Measurements from ENCODE around the gene JDP2. TPM values are rescaled to one million over a fixed set of nuclear protein-coding genes. Genes with fewer than 3 reads are reported as not detected.

The JDP2 gene
- total and polyA plus RNA-seq, 2 of the 4 experiments (the other 2 are of a cell fraction): 35.7 to 38.4 TPM

DNA sequence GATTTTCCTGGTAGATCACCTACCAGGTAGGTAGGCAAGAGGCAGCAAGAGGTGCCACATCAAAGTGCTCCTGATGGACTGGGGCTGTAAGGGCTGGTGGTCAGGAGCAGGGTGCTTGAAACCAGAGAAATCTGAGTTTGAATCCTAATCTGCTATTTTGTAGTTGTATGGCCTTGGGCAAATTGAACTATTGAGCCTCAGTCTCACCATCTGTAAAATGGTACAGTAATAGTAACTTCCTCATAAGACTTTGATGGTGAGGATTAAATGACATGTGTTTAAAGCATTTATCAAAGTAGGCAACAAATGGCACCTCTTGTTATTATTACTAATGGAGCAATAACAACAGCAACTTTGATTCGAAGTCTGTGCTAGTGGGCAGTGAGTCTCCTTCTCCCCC, 32.0 kb downstream of the JDP2 start:
- dilution Hi-C loops (cut with HindIII; ENCODE audit: low sequenced_read_pairs, unreplicated experiment) (no loop called here), intact Hi-C loops (cut with micrococcal nuclease) (no loop called here), in situ Hi-C loops (cut with MboI; ENCODE audit: low sequenced_read_pairs) (no loop called here)
- Histone ChIP-seq H2BK120ac (ENCODE audit: low read depth, low read length) (no peak overlapping the region), H2AK9ac (replicated peaks; ENCODE audit: low read depth, low read length, poor library complexity) (no peak overlapping the region), H2AK5ac (ENCODE audit: low read depth, low read length) (no peak overlapping the region), H4K20me1 (ENCODE audit: insufficient read depth, low read length) (peaks cover 91% of the 10 kb centered on the region), H3K9me3 (ENCODE audit: control insufficient read depth, insufficient read depth, low read length) (no peaks in the 10 kb centered on the region), H2BK20ac (ENCODE audit: low read depth, low read length) (no peak overlapping the region), H3K14ac (replicated peaks; ENCODE audit: low read depth, low read length) (no peak overlapping the region), H2BK15ac (ENCODE audit: low read depth, low read length) (no peak overlapping the region), H4K91ac (ENCODE audit: insufficient read depth, low read depth, low read length) (no peak overlapping the region), H3K4me3 (ENCODE audit: insufficient read depth, low read depth, low read length) (no peak overlapping the region), H3K9me1 (ENCODE audit: insufficient read depth, low read length) (peaks cover 48% of the 10 kb centered on the region), H3K56ac (ENCODE audit: extremely low read depth, insufficient read depth, low read length) (no peak overlapping the region), H3K9ac (ENCODE audit: low read depth, low read length) (no peak overlapping the region), H3K4me1 (ENCODE audit: control insufficient read depth, insufficient read depth, low read length) (peaks cover 37% of the 10 kb centered on the region), H3K23ac (ENCODE audit: low read depth, low read length) (no peak overlapping the region), H3K79me1 (ENCODE audit: low read depth in 1 of 2, low read length in 2 of 2) (peaks cover 41 to 91% of the 10 kb centered on the region in 2 experiments; a peak in 3 of 4 replicates), H3K36me3 (ENCODE audit: control insufficient read depth, insufficient read depth, low read length) (peaks cover 54% of the 10 kb centered on the region), H4K8ac (ENCODE audit: low read depth in 2 of 2, low read length in 2 of 2) (no peak overlapping the region), H3K18ac (ENCODE audit: low read depth, low read length) (no peak overlapping the region), H3K27ac (ENCODE audit: insufficient read depth, low read length) (no peak overlapping the region), H3K4ac (ENCODE audit: low read depth, low read length) (no peak overlapping the region), H3K4me2 (ENCODE audit: low read depth, low read length) (no peak overlapping the region), H4K5ac (ENCODE audit: low read depth, low read length) (no peak overlapping the region), H2AFZ (replicated peaks; ENCODE audit: low read length, poor library complexity) (no peak overlapping the region), H2BK5ac (ENCODE audit: low read depth, low read length, poor library complexity, severe bottlenecking) (no peak overlapping the region), H3K27me3 (ENCODE audit: control insufficient read depth, insufficient read depth, low read length) (no peaks in the 10 kb centered on the region)
- ChIA-PET POLR2A (ENCODE audit: unreplicated experiment) (no interaction called here), CTCF (no interaction called here)
- ATAC-seq (ENCODE audit: low read depth): no peak
- no CpG with 5 or more reads among the region's 1 CpG for WGBS, 2 experiments (ENCODE audit: extremely low coverage in 2 of 2, insufficient read length in 1 of 2)
- DNase-seq: no peak
- TF ChIP-seq, protein P1, sequence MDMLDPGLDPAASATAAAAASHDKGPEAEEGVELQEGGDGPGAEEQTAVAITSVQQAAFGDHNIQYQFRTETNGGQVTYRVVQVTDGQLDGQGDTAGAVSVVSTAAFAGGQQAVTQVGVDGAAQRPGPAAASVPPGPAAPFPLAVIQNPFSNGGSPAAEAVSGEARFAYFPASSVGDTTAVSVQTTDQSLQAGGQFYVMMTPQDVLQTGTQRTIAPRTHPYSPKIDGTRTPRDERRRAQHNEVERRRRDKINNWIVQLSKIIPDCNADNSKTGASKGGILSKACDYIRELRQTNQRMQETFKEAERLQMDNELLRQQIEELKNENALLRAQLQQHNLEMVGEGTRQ (IDR thresholded peaks at IDR 0.05; ENCODE audit: low read depth, low read length): no peak
- TF ChIP-seq MXI1 (IDR thresholded peaks at IDR 0.05; ENCODE audit: borderline replicate concordance, low read depth, low read length) (no peak), POLR2A (IDR thresholded peaks at IDR 0.05; ENCODE audit: low read depth, low read length) (no peak), NFE2L2 (IDR thresholded peaks at IDR 0.05; ENCODE audit: low read depth, low read length) (no peak), CHD1 (IDR thresholded peaks at IDR 0.05; ENCODE audit: low read depth, low read length) (no peak), MAFK (IDR thresholded peaks at IDR 0.05; ENCODE audit: low read depth, low read length) (no peak), RAD21 (IDR thresholded peaks at IDR 0.05; ENCODE audit: low read length) (no peak), RCOR1 (IDR thresholded peaks at IDR 0.05; ENCODE audit: insufficient replicate concordance, low read length) (no peak), MAZ (IDR thresholded peaks at IDR 0.05; ENCODE audit: borderline replicate concordance, low read depth, low read length) (no peak)
- TF ChIP-seq, protein P2, sequence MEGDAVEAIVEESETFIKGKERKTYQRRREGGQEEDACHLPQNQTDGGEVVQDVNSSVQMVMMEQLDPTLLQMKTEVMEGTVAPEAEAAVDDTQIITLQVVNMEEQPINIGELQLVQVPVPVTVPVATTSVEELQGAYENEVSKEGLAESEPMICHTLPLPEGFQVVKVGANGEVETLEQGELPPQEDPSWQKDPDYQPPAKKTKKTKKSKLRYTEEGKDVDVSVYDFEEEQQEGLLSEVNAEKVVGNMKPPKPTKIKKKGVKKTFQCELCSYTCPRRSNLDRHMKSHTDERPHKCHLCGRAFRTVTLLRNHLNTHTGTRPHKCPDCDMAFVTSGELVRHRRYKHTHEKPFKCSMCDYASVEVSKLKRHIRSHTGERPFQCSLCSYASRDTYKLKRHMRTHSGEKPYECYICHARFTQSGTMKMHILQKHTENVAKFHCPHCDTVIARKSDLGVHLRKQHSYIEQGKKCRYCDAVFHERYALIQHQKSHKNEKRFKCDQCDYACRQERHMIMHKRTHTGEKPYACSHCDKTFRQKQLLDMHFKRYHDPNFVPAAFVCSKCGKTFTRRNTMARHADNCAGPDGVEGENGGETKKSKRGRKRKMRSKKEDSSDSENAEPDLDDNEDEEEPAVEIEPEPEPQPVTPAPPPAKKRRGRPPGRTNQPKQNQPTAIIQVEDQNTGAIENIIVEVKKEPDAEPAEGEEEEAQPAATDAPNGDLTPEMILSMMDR (conservative IDR thresholded peaks at IDR 0.05; ENCODE audit: low read depth, low read length): no peak
- no TSS peak for BruUV-seq (replicated peaks)
